Measurements from ENCODE around the gene CHCHD4.

CHCHD4 gene

DNA sequence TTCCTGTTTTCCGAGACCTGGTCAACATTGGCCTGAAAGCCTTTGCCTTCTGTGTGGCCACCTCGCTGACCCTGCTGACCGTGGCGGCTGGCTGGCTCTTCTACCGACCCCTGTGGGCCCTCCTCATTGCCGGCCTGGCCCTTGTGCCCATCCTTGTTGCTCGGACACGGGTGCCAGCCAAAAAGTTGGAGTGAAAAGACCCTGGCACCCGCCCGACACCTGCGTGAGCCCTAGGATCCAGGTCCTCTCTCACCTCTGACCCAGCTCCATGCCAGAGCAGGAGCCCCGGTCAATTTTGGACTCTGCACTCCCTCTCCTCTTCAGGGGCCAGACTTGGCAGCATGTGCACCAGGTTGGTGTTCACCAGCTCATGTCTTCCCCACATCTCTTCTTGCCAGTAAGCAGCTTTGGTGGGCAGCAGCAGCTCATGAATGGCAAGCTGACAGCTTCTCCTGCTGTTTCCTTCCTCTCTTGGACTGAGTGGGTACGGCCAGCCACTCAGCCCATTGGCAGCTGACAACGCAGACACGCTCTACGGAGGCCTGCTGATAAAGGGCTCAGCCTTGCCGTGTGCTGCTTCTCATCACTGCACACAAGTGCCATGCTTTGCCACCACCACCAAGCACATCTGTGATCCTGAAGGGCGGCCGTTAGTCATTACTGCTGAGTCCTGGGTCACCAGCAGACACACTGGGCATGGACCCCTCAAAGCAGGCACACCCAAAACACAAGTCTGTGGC lies 17.1 kb upstream of the CHCHD4 start:
- no peaks in the 10 kb centered on the region for H3K9me3 ChIP-seq (ENCODE audit: control insufficient read depth, low read length)
- H3K9ac ChIP-seq = no peak overlapping the region
- H3K4me2 ChIP-seq (ENCODE audit: low read length) = no peak overlapping the region
- no peaks in the 10 kb centered on the region for H3K4me1 ChIP-seq
- no peak overlapping the region for H3K27ac ChIP-seq
- H3K4me3 ChIP-seq (ENCODE audit: low read depth, low read length) = no peak overlapping the region
- H3K27me3 ChIP-seq (ENCODE audit: control insufficient read depth, insufficient read depth, low read length) = no peaks in the 10 kb centered on the region
- H3K36me3 ChIP-seq (ENCODE audit: control insufficient read depth, insufficient read depth, low read length) = no peaks in the 10 kb centered on the region
- no peaks in the 10 kb centered on the region for H3K79me2 ChIP-seq
- H2AFZ ChIP-seq = no peak overlapping the region
- TF ChIP-seq, protein P1, sequence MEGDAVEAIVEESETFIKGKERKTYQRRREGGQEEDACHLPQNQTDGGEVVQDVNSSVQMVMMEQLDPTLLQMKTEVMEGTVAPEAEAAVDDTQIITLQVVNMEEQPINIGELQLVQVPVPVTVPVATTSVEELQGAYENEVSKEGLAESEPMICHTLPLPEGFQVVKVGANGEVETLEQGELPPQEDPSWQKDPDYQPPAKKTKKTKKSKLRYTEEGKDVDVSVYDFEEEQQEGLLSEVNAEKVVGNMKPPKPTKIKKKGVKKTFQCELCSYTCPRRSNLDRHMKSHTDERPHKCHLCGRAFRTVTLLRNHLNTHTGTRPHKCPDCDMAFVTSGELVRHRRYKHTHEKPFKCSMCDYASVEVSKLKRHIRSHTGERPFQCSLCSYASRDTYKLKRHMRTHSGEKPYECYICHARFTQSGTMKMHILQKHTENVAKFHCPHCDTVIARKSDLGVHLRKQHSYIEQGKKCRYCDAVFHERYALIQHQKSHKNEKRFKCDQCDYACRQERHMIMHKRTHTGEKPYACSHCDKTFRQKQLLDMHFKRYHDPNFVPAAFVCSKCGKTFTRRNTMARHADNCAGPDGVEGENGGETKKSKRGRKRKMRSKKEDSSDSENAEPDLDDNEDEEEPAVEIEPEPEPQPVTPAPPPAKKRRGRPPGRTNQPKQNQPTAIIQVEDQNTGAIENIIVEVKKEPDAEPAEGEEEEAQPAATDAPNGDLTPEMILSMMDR (IDR thresholded peaks at IDR 0.05) = no peak

DNA sequence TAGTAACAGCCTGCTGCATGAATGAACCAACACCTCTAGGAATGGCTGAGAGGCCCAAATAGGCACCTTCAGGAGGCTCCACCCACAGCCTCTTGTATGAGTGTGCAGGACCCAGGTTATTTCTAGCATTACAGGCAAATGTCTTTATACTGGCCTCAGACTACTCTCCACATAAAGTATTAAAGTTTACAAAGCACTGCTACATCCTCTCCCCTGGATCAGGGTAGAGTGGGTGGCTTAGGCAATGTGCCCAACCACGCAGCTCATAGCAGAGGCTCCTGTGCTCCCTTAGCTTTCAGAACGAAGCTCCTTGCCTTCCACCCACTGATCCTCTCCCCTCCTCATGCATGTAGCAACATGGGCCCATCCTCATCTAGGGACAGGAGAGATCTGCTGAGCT lies 16.5 kb upstream of the CHCHD4 start:
- no peak overlapping the region for H3K27ac ChIP-seq
- no peak overlapping the region for H2AFZ ChIP-seq
- H3K4me2 ChIP-seq (ENCODE audit: low read length) = no peak overlapping the region
- H3K36me3 ChIP-seq (ENCODE audit: control insufficient read depth, insufficient read depth, low read length) = no peaks in the 10 kb centered on the region
- no peaks in the 10 kb centered on the region for H3K79me2 ChIP-seq
- no peaks in the 10 kb centered on the region for H3K4me1 ChIP-seq
- H3K4me3 ChIP-seq (ENCODE audit: low read depth, low read length) = no peak overlapping the region
- H3K9me3 ChIP-seq (ENCODE audit: control insufficient read depth, low read length) = no peaks in the 10 kb centered on the region
- no peaks in the 10 kb centered on the region for H3K27me3 ChIP-seq (ENCODE audit: control insufficient read depth, insufficient read depth, low read length)
- TF ChIP-seq, protein P1 (IDR thresholded peaks at IDR 0.05) = no peak
- H3K9ac ChIP-seq = no peak overlapping the region

DNA sequence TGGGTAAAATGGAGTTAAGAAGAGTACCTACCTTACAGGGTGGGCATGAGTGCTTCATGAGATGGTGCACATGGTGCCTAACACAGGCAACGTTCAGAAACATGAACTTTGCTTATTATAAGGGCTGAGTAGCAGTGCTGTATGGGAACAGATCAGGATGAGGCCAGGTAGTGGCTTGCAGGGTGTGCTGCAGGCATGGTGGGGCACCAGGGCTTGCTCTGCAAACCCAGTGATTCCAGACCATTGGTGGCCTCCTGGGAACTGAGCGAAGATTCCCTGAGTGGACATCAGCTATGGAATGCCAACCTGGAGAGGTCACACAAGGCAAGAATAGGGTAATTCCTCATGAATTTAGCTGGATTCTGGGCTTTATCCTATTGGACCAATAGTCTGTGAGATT lies 16.0 kb upstream of the CHCHD4 start:
- H3K36me3 ChIP-seq (ENCODE audit: control insufficient read depth, insufficient read depth, low read length) = no peaks in the 10 kb centered on the region
- TF ChIP-seq, protein P1 (IDR thresholded peaks at IDR 0.05) = no peak
- no peaks in the 10 kb centered on the region for H3K79me2 ChIP-seq
- H3K27me3 ChIP-seq (ENCODE audit: control insufficient read depth, insufficient read depth, low read length) = no peaks in the 10 kb centered on the region
- H3K4me2 ChIP-seq (ENCODE audit: low read length) = no peak overlapping the region
- no peak overlapping the region for H3K4me3 ChIP-seq (ENCODE audit: low read depth, low read length)
- H3K9me3 ChIP-seq (ENCODE audit: control insufficient read depth, low read length) = no peaks in the 10 kb centered on the region
- no peak overlapping the region for H2AFZ ChIP-seq
- H3K4me1 ChIP-seq = no peaks in the 10 kb centered on the region
- H3K9ac ChIP-seq = no peak overlapping the region
- no peak overlapping the region for H3K27ac ChIP-seq

DNA sequence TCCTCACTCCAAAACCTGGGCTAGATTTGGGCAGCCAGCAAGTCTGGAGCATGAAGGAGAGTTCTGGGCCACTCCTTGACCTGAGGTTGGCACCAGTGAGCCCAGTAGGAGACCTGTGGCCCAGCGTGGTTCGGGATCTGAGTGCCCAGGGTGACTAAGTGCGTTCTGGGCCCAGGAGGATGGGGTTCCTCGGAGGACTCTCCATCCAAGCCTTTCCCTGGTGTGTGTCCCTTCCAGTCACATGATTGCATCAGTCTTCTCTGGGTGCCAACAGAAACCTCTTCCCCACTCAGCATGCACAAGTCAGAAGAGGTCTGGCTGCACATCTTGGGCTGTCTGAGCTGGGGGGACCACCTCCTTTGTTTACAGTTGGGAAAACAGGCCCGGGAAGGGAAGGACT lies 15.1 kb upstream of the CHCHD4 start:
- Histone ChIP-seq H3K27me3 (ENCODE audit: control insufficient read depth, insufficient read depth, low read length) (no peaks in the 10 kb centered on the region), H3K4me3 (ENCODE audit: low read depth, low read length) (no peak overlapping the region), H3K27ac (no peak overlapping the region), H3K9me3 (ENCODE audit: control insufficient read depth, low read length) (no peaks in the 10 kb centered on the region), H3K9ac (no peak overlapping the region), H3K4me1 (no peaks in the 10 kb centered on the region), H3K79me2 (no peaks in the 10 kb centered on the region), H2AFZ (no peak overlapping the region), H3K4me2 (ENCODE audit: low read length) (no peak overlapping the region), H3K36me3 (ENCODE audit: control insufficient read depth, insufficient read depth, low read length) (no peaks in the 10 kb centered on the region)
- TF ChIP-seq, protein P1 (IDR thresholded peaks at IDR 0.05) = no peak
